Dedifferentiated amniotic fluid mesenchymal stem cell (primary cell): ENCODE data around the gene NBR1.
"Not testable (repeated sequence)": the region's sequence is repeated elsewhere in the genome, so short reads cannot be mapped to it uniquely, and the experiment has no call there.

Experiments
- DNase-seq: peaks from one replicate; pipeline ENCODE4 v3.0.0-alpha.2; 2016; ENCODE audit errors: extremely low spot score

The NBR1 gene

GRCh38 chr17:43246456-43246855 lies 75.4 kb downstream of the NBR1 start:
- DNase-seq = not testable (repeated sequence)
